Raji (cell line): Measurements from ENCODE around the gene FOXP1.

Source experiments
- POLR2A ChIP-seq: IDR thresholded peaks from 2 replicates; pipeline ENCODE4 v1.6.1; 2011; ENCODE audit warnings: low read depth, low read length, control low read depth; ENCODE audit not compliant: insufficient read depth

The FOXP1 gene

GRCh38 chr3:71494212-71494611, 89.3 kb downstream of the FOXP1 start:
- no peak for TF ChIP-seq POLR2A

GRCh38 chr3:71492974-71493771, 90.4 kb downstream of the FOXP1 start:
- TF ChIP-seq POLR2A: no peak

GRCh38 chr3:71492566-71492965, 91.0 kb downstream of the FOXP1 start:
- no peak for TF ChIP-seq POLR2A

GRCh38 chr3:71491154-71491752, 92.3 kb downstream of the FOXP1 start:
- TF ChIP-seq POLR2A: no peak

GRCh38 chr3:71490692-71491091, 92.8 kb downstream of the FOXP1 start:
- no peak for TF ChIP-seq POLR2A

- TF ChIP-seq POLR2A: no peak
Measured at GRCh38 chr3:71489315-71489761, 94.2 kb downstream of the FOXP1 start.

- TF ChIP-seq POLR2A: no peak
Measured at GRCh38 chr3:71488882-71489281, 94.6 kb downstream of the FOXP1 start.

GRCh38 chr3:71488391-71488809, 95.1 kb downstream of the FOXP1 start:
- no peak for TF ChIP-seq POLR2A

GRCh38 chr3:71487418-71487817, 96.1 kb downstream of the FOXP1 start:
- no peak for TF ChIP-seq POLR2A

- no peak for TF ChIP-seq POLR2A
Measured at GRCh38 chr3:71486831-71487230, 96.7 kb downstream of the FOXP1 start.

- TF ChIP-seq POLR2A: no peak
Measured at GRCh38 chr3:71485896-71486295, 97.6 kb downstream of the FOXP1 start.

- no peak for TF ChIP-seq POLR2A
Measured at GRCh38 chr3:71484452-71484851, 99.1 kb downstream of the FOXP1 start.

- no peak for TF ChIP-seq POLR2A
Measured at GRCh38 chr3:71484047-71484446, 99.5 kb downstream of the FOXP1 start.

GRCh38 chr3:71482771-71483170, 100.8 kb downstream of the FOXP1 start:
- no peak for TF ChIP-seq POLR2A

GRCh38 chr3:71478568-71478967, 105.0 kb downstream of the FOXP1 start:
- TF ChIP-seq POLR2A: no peak

GRCh38 chr3:71476950-71477349, 106.6 kb downstream of the FOXP1 start:
- no peak for TF ChIP-seq POLR2A

- TF ChIP-seq POLR2A: no peak
Measured at GRCh38 chr3:71469138-71469435, 114.4 kb downstream of the FOXP1 start.
